H1 (cell line): Measurements from ENCODE around the gene COL20A1. TPM values are rescaled to one million over a fixed set of nuclear protein-coding genes. Genes with fewer than 3 reads are reported as not detected.

Source experiments
- CTCF ChIA-PET: fragments of 300-600 bp; sonication (Branson Sonifier 250); formaldehyde crosslinking; loops from one replicate; lab custom pipeline; 2021; ENCODE audit not compliant: partially characterized antibody; lab: Charles Lee
- POLR2A ChIA-PET: fragments of 300-600 bp; sonication (Branson Sonifier 250); formaldehyde crosslinking; loops from one replicate; lab custom pipeline; 2021; ENCODE audit warnings: inconsistent platforms; ENCODE audit not compliant: partially characterized antibody; lab: Charles Lee
- DNase-seq, 2 experiments: peaks; one replicate each; pipeline versions ENCODE4 v3.0.0 to v3.0.0-alpha.2; 2010 to 2022; ENCODE audit warnings: low spot score in 2 of 2, low read depth in 1 of 2, mixed read lengths in 1 of 2
- FAIRE-seq: peaks from 2 replicates; lab custom pipeline; 2011; peaks lifted over from hg19 to GRCh38; lab: Jason Lieb, UNC
- H2AFZ ChIP-seq: 2 replicates; pipeline ENCODE4 v1.8.1; 2012; ENCODE audit warnings: low read length, inconsistent platforms
- H2AK5ac ChIP-seq: 2 replicates; pipeline ENCODE4 v1.6.1; 2013; ENCODE audit warnings: low read depth, low read length
- H2BK120ac ChIP-seq: replicated peaks from 2 replicates; pipeline ENCODE3; 2013; ENCODE audit warnings: low read depth, low read length, inconsistent platforms
- H2BK12ac ChIP-seq: 2 replicates; pipeline ENCODE4 v1.6.1; 2013; ENCODE audit warnings: low read depth, low read length
- H2BK15ac ChIP-seq: 2 replicates; pipeline ENCODE4 v1.6.1; 2013; ENCODE audit warnings: low read length
- H2BK20ac ChIP-seq: 2 replicates; pipeline ENCODE4 v1.6.1; 2013; ENCODE audit warnings: low read length
- H2BK5ac ChIP-seq: 2 replicates; pipeline ENCODE4 v1.6.1; 2013; ENCODE audit warnings: low read depth, low read length
- H3K14ac ChIP-seq: 2 replicates; pipeline ENCODE4 v1.6.1; 2013; ENCODE audit warnings: inconsistent platforms; ENCODE audit not compliant: insufficient read length
- H3K18ac ChIP-seq: 2 replicates; pipeline ENCODE4 v1.6.1; 2013; ENCODE audit warnings: low read length; ENCODE audit errors: extremely low read depth
- H3K23ac ChIP-seq: 2 replicates; pipeline ENCODE4 v1.6.1; 2013; ENCODE audit warnings: inconsistent platforms; ENCODE audit not compliant: insufficient read length
- H3K23me2 ChIP-seq: 2 replicates; pipeline ENCODE4 v1.6.1; 2013; ENCODE audit warnings: low read depth, low read length
- H3K27ac ChIP-seq: 2 replicates; pipeline ENCODE4 v1.6.1; 2011; ENCODE audit warnings: low read depth, low read length, inconsistent platforms
- H3K27me3 ChIP-seq, 4 experiments: replicated peaks in 1 of 4; 1 replicate in 1 of 4; 2 replicates in 3 of 4; pipeline versions ENCODE4 v1.6.1 to v1.8.1; 2011 to 2013; ENCODE audit warnings: low read length in 3 of 4, mild to moderate bottlenecking in 3 of 4, inconsistent platforms in 2 of 4, mixed read lengths in 2 of 4, moderate library complexity in 1 of 4; ENCODE audit not compliant: control insufficient read depth in 3 of 4, insufficient read depth in 3 of 4; ENCODE audit errors: extremely low read depth in 1 of 4
- H3K36me3 ChIP-seq, 4 experiments: 2 replicates each; pipeline versions ENCODE4 v1.6.1 to v1.8.1; 2011 to 2013; ENCODE audit warnings: mild to moderate bottlenecking in 4 of 4, low read length in 3 of 4, moderate library complexity in 2 of 4, control low read depth in 1 of 4, inconsistent platforms in 1 of 4; ENCODE audit not compliant: insufficient read depth in 4 of 4, control insufficient read depth in 2 of 4
- H3K4ac ChIP-seq: replicated peaks from 2 replicates; pipeline ENCODE3; 2013; ENCODE audit warnings: low read length, low read depth, mixed read lengths, inconsistent platforms; ENCODE audit not compliant: insufficient read length
- H3K4me1 ChIP-seq, 4 experiments: replicated peaks in 1 of 4; 1 replicate in 1 of 4; 2 replicates in 3 of 4; pipeline versions ENCODE4 v1.6.1 to v1.8.1; 2011 to 2013; ENCODE audit warnings: low read length in 3 of 4, inconsistent platforms in 2 of 4, mixed read lengths in 1 of 4; ENCODE audit not compliant: insufficient read depth in 4 of 4, control insufficient read depth in 3 of 4
- H3K4me2 ChIP-seq, 2 experiments: 2 replicates each; pipeline versions ENCODE4 v1.6.1 to v1.8.1; 2011 to 2013; ENCODE audit warnings: low read depth in 2 of 2, low read length in 2 of 2, control low read depth in 1 of 2, inconsistent platforms in 1 of 2, mild to moderate bottlenecking in 1 of 2; ENCODE audit not compliant: insufficient read depth in 1 of 2
- H3K4me3 ChIP-seq, 4 experiments: fragments of 200-600, 300-600 bp in 1 of 4; sonication (generic), shearing (Covaris generic), sonication (Bioruptor Twin) in 1 of 4; 2 replicates each; pipeline versions ENCODE4 v1.5.1 to v1.8.1; 2011 to 2016; ENCODE audit warnings: low read length in 4 of 4, low read depth in 3 of 4, control low read depth in 2 of 4, inconsistent platforms in 2 of 4, mild to moderate bottlenecking in 2 of 4, mixed read lengths in 1 of 4, moderate library complexity in 1 of 4; ENCODE audit not compliant: insufficient read depth in 2 of 4; ENCODE audit errors: extremely low read depth in 1 of 4
- H3K56ac ChIP-seq: replicated peaks from 2 replicates; pipeline ENCODE3; 2013; ENCODE audit warnings: low read depth, mild to moderate bottlenecking, mixed read lengths, low read length, inconsistent platforms; ENCODE audit not compliant: insufficient read length
- H3K79me1 ChIP-seq: 2 replicates; pipeline ENCODE4 v1.6.1; 2013; ENCODE audit warnings: low read depth, low read length, control low read depth
- H3K79me2 ChIP-seq, 2 experiments: 2 replicates each; pipeline versions ENCODE4 v1.6.1 to v1.8.1; 2012 to 2013; ENCODE audit warnings: low read length in 2 of 2, mild to moderate bottlenecking in 2 of 2, inconsistent platforms in 1 of 2; ENCODE audit not compliant: insufficient read depth in 2 of 2, control insufficient read depth in 1 of 2
- H3K9ac ChIP-seq, 4 experiments: replicated peaks in 1 of 4; 1 replicate in 1 of 4; 2 replicates in 3 of 4; pipeline versions ENCODE4 v1.6.1 to v1.8.1; 2011 to 2013; ENCODE audit warnings: low read depth in 3 of 4, low read length in 3 of 4, control low read depth in 2 of 4, mild to moderate bottlenecking in 2 of 4, moderate library complexity in 2 of 4, inconsistent platforms in 1 of 4; ENCODE audit errors: extremely low read depth in 1 of 4
- H3K9me3 ChIP-seq, 2 experiments: 2 replicates each; pipeline versions ENCODE4 v1.6.1 to v1.8.1; 2012 to 2013; ENCODE audit warnings: mild to moderate bottlenecking in 2 of 2, moderate library complexity in 2 of 2, control low read depth in 1 of 2, inconsistent platforms in 1 of 2, low read depth in 1 of 2, low read length in 1 of 2, mixed read lengths in 1 of 2; ENCODE audit not compliant: insufficient read depth in 2 of 2
- H4K20me1 ChIP-seq, 2 experiments: replicated peaks in 1 of 2; 2 replicates each; pipeline versions ENCODE3 to v1.8.1; 2011 to 2013; ENCODE audit warnings: inconsistent platforms in 2 of 2, low read length in 2 of 2, mild to moderate bottlenecking in 1 of 2; ENCODE audit not compliant: insufficient read depth in 2 of 2, control insufficient read depth in 1 of 2
- H4K5ac ChIP-seq: 2 replicates; pipeline ENCODE4 v1.6.1; 2013; ENCODE audit warnings: low read length, low read depth, mixed read lengths, inconsistent platforms; ENCODE audit not compliant: insufficient read length
- H4K8ac ChIP-seq: 2 replicates; pipeline ENCODE4 v1.8.0; 2013; ENCODE audit warnings: mild to moderate bottlenecking, moderate library complexity, low read length, inconsistent platforms; ENCODE audit not compliant: insufficient read depth; ENCODE audit errors: extremely low read depth
- H4K91ac ChIP-seq: replicated peaks from 2 replicates; pipeline ENCODE3; 2013; ENCODE audit warnings: low read length, mixed read lengths, inconsistent platforms; ENCODE audit not compliant: insufficient read length
- JUN ChIP-seq: IDR thresholded peaks from 2 replicates; pipeline ENCODE4 v1.6.1; 2011; ENCODE audit warnings: low read depth, mild to moderate bottlenecking, improper control_type of control experiment, low read length
- SIN3A ChIP-seq, 2 experiments: IDR thresholded peaks in 1 of 2; conservative IDR thresholded peaks in 1 of 2; 2 replicates each; pipeline ENCODE4 v1.6.1; 2011 to 2012; ENCODE audit warnings: low read length in 2 of 2, improper control_type of control experiment in 1 of 2, low read depth in 1 of 2, mild to moderate bottlenecking in 1 of 2
- WGBS, 2 experiments: shearing (Covaris generic) in 1 of 2; methylation state at CpG; one replicate each; pipeline versions ENCODE4 v1.1.6 to v1.1.7; 2013 to 2015; ENCODE audit warnings: low lambda C conversion rate in 2 of 2, mixed read lengths in 2 of 2, inconsistent platforms in 1 of 2, low coverage in 1 of 2, missing lambda C conversion rate in 1 of 2; ENCODE audit not compliant: insufficient replicate concordance in 2 of 2, insufficient coverage in 1 of 2, insufficient read length in 1 of 2; ENCODE audit errors: extremely low coverage in 1 of 2, missing lambda C conversion rate in 1 of 2; 5-methylcytosine and 5-hydroxymethylcytosine counted together
- polyA plus RNA-seq, 7 experiments: library from polyadenylated mRNA; depleted of rRNA in 3 of 7; stranded (reverse) in 5 of 7; unstranded in 2 of 7; fragments of >200 nt in 5 of 7; fragments of 200-250 nt in 2 of 7; gene quantifications; 1 replicate in 5 of 7; 2 replicates in 1 of 7; 4 replicates in 1 of 7; pipeline versions ENCODE4 v1.2.1 to v1.2.3, GENCODE V29; 2011 to 2013; ENCODE audit warnings: missing spikeins in 2 of 7, mixed read lengths in 2 of 7
- total RNA-seq: library from RNA; stranded (reverse); fragmentation: NEBNext Ultra II Directional; extraction: Animal tissue kit (Norgen Biotek cat#: 25700); gene quantifications from 2 replicates; pipeline ENCODE4 v1.2.1, GENCODE V29; 2021

The COL20A1 gene
- total and polyA plus RNA-seq, 2 of the 8 experiments (the other 6 are each of a cell fraction or from before 2014, with no cell fraction given): 0.19 to 0.21 TPM

- Histone ChIP-seq H3K18ac (no peak overlapping the region), H3K27ac (no peak overlapping the region), H4K5ac (peak overlapping the region; percentile 2), H3K27me3 (no peaks in the 10 kb centered on the region), H4K91ac (no peak overlapping the region), H3K4ac (no peak overlapping the region), H3K4me2 (no peak overlapping the region), H2BK12ac (no peak overlapping the region), H2AFZ (no peak overlapping the region), H3K9ac (no peak overlapping the region), H3K4me3 (no peak overlapping the region), H3K36me3 (no peaks in the 10 kb centered on the region), H2BK15ac (0 out of 2 replicates have a peak overlapping the region, but pooled peaks have one; percentile 46), H2BK5ac (no peak overlapping the region), H3K79me1 (no peaks in the 10 kb centered on the region), H3K9me3 (peaks cover 6 to 11% of the 10 kb centered on the region in 2 experiments; a peak in 3 of 4 replicates), H2AK5ac (no peak overlapping the region), H3K23ac (no peak overlapping the region), H2BK120ac (no peak overlapping the region), H3K56ac (no peak overlapping the region), H3K4me1 (peaks cover 0 to 5% (median 1%) of the 10 kb centered on the region in 4 experiments; a peak in 3 of 7 replicates), H3K79me2 (no peaks in the 10 kb centered on the region), H3K23me2 (no peaks in the 10 kb centered on the region), H2BK20ac (no peak overlapping the region), H4K8ac (no peak overlapping the region), H4K20me1 (no peaks in the 10 kb centered on the region), H3K14ac (no peak overlapping the region)
- FAIRE-seq: no peak
- ChIA-PET POLR2A (no interaction called here), CTCF (interaction anchor here (0.9 to 5.9 kb wide), 3 partner anchors 18 to 145 kb away, joined by 3 to 43 read pairs (median 14); no protein-coding TSS in a partner anchor)
- 88% methylated on average over 4 of the region's 8 CpGs; no CpG with 5 or more reads in 1 of the 2 experiments for WGBS, 2 experiments
- TF ChIP-seq SIN3A (conservative IDR thresholded peaks at IDR 0.05 in 1 of 2, IDR thresholded peaks at IDR 0.05 in 1 of 2; ENCODE audit: low read depth in 1 of 2, low read length in 2 of 2) (no peak), JUN (no peak)
- no peak for DNase-seq
Observed at GRCh38 chr20:63327231-63327745, 34.3 kb downstream of the COL20A1 start.
